Measurements from ENCODE around the gene RHOC. TPM values are rescaled to one million over a fixed set of nuclear protein-coding genes. Genes with fewer than 3 reads are reported as not detected.

RHOC gene
- total and polyA plus RNA-seq, 2 donors (not counting 1 experiment from before 2014, with no cell fraction given): 21.0 to 28.3 TPM

GRCh38 chr1:112686835-112687234 lies 20.1 kb downstream of the RHOC start:
- H3K27ac Mint-ChIP-seq: no peak overlapping the region
- no peak for DNase-seq
- Histone ChIP-seq H3K9me3 (ENCODE audit: control extremely low read depth in 1 of 3, control insufficient read depth in 2 of 3, insufficient read depth in 1 of 3, low read length in 2 of 3) (no peaks in the 10 kb centered on the region), H4K20me1 (ENCODE audit: control insufficient read depth, insufficient read depth, low read length, poor library complexity, severe bottlenecking) (no peaks in the 10 kb centered on the region), H3K4me2 (replicated peaks; ENCODE audit: low read depth, low read length, poor library complexity, severe bottlenecking) (no peak overlapping the region), H2AFZ (ENCODE audit: insufficient read depth, low read depth, low read length, poor library complexity, severe bottlenecking) (no peak overlapping the region), H3K27ac (ENCODE audit: low read length in 2 of 2) (no peak overlapping the region), H3K36me3 (replicated peaks in 1 of 2; ENCODE audit: control extremely low read depth in 1 of 2, control insufficient read depth in 1 of 2, extremely low read depth in 1 of 2, insufficient read depth in 2 of 2, low read length in 1 of 2) (peaks cover 2 to 8% of the 10 kb centered on the region in 2 experiments), H3K79me2 (ENCODE audit: control insufficient read depth, insufficient read depth, low read length) (no peaks in the 10 kb centered on the region), H3K4me3 (ENCODE audit: control extremely low read depth in 1 of 5, extremely low read depth in 1 of 5, insufficient read depth in 1 of 5, low read depth in 2 of 5, low read length in 4 of 5) (no peak overlapping the region), H3K4me1 (ENCODE audit: control insufficient read depth in 2 of 2, insufficient read depth in 2 of 2, low read length in 2 of 2) (no peaks in the 10 kb centered on the region), H3K27me3 (replicated peaks in 1 of 4; ENCODE audit: control extremely low read depth in 1 of 4, control insufficient read depth in 3 of 4, insufficient read depth in 4 of 4, low read length in 3 of 4) (no peaks in the 10 kb centered on the region), H3K9ac (ENCODE audit: low read length) (no peak overlapping the region)
- ChIA-PET POLR2A (no interaction called here), CTCF (interaction anchor here (1.0 kb wide), 1 partner anchor 12 kb away, joined by 3 read pairs; no protein-coding TSS in a partner anchor)
- intact Hi-C loops (cut with micrococcal nuclease): no loop called here
- peaks cover 6% of the 10 kb centered on the region for H3K4me1 Mint-ChIP-seq
- no peak for TF ChIP-seq CTCF (IDR thresholded peaks at IDR 0.05)
- TF ChIP-seq EZH2 (IDR thresholded peaks at IDR 0.05; ENCODE audit: borderline replicate concordance, insufficient read depth, low read depth, low read length, poor library complexity, severe bottlenecking): no peak
- H3K9me3 Mint-ChIP-seq (ENCODE audit: insufficient read depth): no peaks in the 10 kb centered on the region
- ATAC-seq (ENCODE audit: low read depth): no peak
- WGBS (ENCODE audit: insufficient coverage): 93% methylated on average over 3 of the region's 4 CpGs
- H3K4me3 Mint-ChIP-seq: no peak overlapping the region
- H3K27me3 Mint-ChIP-seq: no peaks in the 10 kb centered on the region

DNA sequence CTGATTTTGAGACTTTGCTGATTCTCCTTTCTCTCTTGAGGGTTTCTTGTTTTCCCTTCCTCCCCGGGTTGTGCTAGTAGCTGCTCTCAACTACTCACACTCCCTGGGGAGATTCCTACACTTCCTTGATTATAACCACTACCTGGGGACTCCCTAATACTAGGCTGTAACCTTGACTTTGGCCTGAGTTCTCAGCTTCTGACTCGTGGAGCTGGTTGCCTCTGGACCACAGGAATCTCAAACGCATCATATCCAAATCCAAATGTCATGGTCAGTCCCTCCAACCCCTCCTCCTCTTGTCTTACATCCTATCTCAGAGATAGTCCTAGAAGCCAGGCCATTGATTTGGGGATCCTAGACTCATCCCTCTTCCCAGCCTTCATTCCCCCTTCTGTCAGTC lies 20.5 kb downstream of the RHOC start:
- peaks cover 6% of the 10 kb centered on the region for H3K4me1 Mint-ChIP-seq
- ATAC-seq (ENCODE audit: low read depth) (no peak), DNase-seq (no peak)
- intact Hi-C loops (cut with micrococcal nuclease): no loop called here
- Histone ChIP-seq H3K27ac (ENCODE audit: low read length in 2 of 2) (no peak overlapping the region), H3K36me3 (replicated peaks in 1 of 2; ENCODE audit: control extremely low read depth in 1 of 2, control insufficient read depth in 1 of 2, extremely low read depth in 1 of 2, insufficient read depth in 2 of 2, low read length in 1 of 2) (peaks cover 2 to 8% of the 10 kb centered on the region in 2 experiments), H3K4me1 (ENCODE audit: control insufficient read depth in 2 of 2, insufficient read depth in 2 of 2, low read length in 2 of 2) (no peaks in the 10 kb centered on the region), H4K20me1 (ENCODE audit: control insufficient read depth, insufficient read depth, low read length, poor library complexity, severe bottlenecking) (no peaks in the 10 kb centered on the region), H3K9ac (ENCODE audit: low read length) (no peak overlapping the region), H3K27me3 (replicated peaks in 1 of 4; ENCODE audit: control extremely low read depth in 1 of 4, control insufficient read depth in 3 of 4, insufficient read depth in 4 of 4, low read length in 3 of 4) (no peaks in the 10 kb centered on the region), H3K79me2 (ENCODE audit: control insufficient read depth, insufficient read depth, low read length) (no peaks in the 10 kb centered on the region), H3K4me3 (ENCODE audit: control extremely low read depth in 1 of 5, extremely low read depth in 1 of 5, insufficient read depth in 1 of 5, low read depth in 2 of 5, low read length in 4 of 5) (no peak overlapping the region), H3K4me2 (replicated peaks; ENCODE audit: low read depth, low read length, poor library complexity, severe bottlenecking) (no peak overlapping the region), H2AFZ (ENCODE audit: insufficient read depth, low read depth, low read length, poor library complexity, severe bottlenecking) (no peak overlapping the region), H3K9me3 (ENCODE audit: control extremely low read depth in 1 of 3, control insufficient read depth in 2 of 3, insufficient read depth in 1 of 3, low read length in 2 of 3) (no peaks in the 10 kb centered on the region)
- ChIA-PET CTCF (interaction anchor here (1.0 kb wide), 1 partner anchor 11 kb away, joined by 3 read pairs; no protein-coding TSS in a partner anchor), POLR2A (no interaction called here)
- H3K27ac Mint-ChIP-seq: no peak overlapping the region
- no peaks in the 10 kb centered on the region for H3K27me3 Mint-ChIP-seq
- no peaks in the 10 kb centered on the region for H3K9me3 Mint-ChIP-seq (ENCODE audit: insufficient read depth)
- TF ChIP-seq CTCF (IDR thresholded peaks at IDR 0.05) (no peak), EZH2 (IDR thresholded peaks at IDR 0.05; ENCODE audit: borderline replicate concordance, insufficient read depth, low read depth, low read length, poor library complexity, severe bottlenecking) (no peak)
- no peak overlapping the region for H3K4me3 Mint-ChIP-seq
- 55% methylated on average over 3 of the region's 3 CpGs for WGBS (ENCODE audit: insufficient coverage)

Measured in B cell (primary cell).